NCI-H1930 (cell line): ENCODE measurements around the gene XKR7.

ENCODE experiments used
- DNase-seq, 2 experiments: peaks; one replicate each; lab custom pipeline; 2025; lab: John Stamatoyannopoulos, UW

Gene XKR7

DNA sequence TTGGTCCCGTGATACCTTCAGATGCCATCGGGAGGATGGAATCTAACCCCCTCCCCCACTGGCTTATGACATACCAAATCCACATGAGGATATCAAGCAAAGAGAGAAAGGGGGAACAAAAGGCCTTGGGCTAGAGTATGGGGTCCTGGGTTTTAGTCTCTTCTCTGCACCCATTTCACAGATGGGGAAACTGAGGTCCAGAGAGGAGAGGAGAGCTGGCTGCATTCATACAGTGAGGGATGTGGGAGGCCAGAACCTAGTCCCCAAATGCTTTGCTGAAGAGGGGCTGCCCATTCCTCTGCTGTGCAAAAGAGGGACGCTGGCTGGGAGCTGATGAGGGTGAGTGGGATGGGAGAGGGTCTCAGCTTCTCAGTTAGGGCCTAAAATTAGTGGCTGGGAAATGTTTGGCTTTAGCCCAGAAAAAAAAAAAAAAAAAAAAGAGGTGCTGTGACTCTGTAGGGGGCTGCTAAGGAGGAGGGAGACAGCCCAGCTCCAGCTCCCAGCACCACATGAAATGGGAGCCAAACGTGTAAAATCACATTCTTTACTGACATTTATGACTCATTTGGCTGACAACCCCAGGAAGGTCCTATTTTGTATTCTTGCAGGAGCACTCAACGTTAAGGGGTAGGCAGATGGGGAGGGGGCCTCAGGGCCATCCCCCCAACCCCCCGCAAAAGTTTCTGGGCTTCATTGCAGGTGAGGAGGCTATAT is 11.9 kb downstream of the XKR7 start:
- no peak for DNase-seq

DNA sequence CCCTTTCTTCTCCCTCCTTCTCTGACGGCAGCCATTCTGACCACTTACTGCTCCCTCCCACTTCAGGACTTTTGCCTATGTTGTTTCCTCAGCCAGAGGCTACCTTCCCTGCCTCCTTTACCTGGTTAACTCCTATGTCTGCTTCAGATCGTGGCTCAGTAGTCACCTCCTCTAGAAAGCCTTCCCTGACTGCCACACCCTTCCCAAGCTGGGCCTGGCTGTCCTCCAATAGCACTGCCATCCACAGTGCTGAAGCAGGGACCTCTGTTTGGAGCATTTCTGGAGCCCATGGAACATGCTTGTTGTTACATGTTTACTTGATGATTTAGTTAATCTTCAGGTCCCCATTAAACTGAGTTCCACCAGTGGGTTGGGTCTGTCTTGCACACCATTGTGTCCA is 13.8 kb downstream of the XKR7 start:
- no peak for DNase-seq

DNA sequence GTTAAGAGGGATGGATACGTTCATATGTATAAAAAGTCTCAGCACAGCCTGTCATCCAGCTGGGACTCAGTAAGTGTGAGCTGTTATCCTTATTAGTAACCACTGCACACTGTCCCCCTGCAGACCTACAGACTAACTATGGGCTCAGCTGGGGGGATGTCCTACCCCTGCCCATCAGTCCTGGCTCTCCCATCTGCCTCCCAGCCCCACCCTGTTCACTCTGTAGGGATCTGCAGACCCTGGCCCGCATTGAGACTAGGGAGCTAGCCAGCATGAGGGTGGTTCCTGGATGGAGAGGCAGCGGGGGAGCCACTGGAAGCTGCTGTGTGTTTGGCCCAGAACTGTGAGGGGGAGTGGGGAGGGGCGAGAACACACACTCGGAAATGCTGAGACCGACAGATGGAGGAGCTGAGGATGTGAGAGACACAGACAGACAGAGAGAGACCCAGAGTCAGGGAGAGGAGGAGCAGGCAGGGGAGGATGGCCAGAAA is 17.1 kb downstream of the XKR7 start:
- DNase-seq, result no peak

DNA sequence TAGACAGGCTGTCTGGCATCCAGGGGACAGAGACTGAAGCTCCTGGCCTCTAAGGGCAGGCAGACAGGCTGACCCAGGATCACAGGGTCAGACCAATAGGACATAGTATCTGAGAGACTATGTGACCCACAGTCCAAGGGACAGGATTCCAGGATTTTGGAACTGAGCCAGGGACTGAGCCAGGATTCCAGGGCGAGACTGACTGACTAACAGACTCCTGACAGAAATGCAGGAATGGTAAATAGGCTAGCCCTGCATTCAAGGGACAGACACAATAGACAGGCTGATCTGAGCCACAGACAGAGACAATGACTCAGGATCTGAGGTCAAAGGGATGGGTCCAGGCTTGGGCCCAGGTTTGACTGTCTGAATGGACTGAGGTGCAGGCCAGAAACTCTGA is 19.8 kb downstream of the XKR7 start:
- DNase-seq, result no peak

DNA sequence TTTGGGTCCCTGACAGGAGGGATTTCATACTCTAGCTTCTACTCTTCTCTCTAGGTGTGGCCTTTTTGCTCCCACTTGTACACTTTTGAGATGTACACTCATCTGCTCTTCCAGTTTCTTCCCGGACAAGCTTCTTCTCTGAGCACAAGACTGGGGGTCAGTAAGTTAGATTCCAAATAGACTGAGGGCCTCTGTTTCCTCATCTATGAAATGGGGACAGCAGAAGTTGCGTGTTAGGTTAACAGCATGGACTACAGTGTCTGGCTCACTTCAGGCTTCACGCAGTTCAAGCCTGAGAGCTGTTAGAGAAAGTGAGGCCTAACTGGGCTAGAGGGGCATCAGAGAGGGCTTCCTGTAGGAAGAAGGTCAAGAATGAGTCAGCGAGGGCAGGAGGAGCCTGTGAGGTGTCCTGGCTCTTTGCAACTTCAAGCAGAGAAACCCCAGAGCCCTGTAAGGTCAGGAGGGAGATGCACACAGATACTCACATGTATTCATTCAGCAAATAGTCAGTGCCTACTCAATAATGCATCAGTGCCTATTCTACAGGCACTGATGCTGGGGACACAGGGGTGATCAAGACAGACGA is 20.6 kb downstream of the XKR7 start:
- no peak for DNase-seq

DNA sequence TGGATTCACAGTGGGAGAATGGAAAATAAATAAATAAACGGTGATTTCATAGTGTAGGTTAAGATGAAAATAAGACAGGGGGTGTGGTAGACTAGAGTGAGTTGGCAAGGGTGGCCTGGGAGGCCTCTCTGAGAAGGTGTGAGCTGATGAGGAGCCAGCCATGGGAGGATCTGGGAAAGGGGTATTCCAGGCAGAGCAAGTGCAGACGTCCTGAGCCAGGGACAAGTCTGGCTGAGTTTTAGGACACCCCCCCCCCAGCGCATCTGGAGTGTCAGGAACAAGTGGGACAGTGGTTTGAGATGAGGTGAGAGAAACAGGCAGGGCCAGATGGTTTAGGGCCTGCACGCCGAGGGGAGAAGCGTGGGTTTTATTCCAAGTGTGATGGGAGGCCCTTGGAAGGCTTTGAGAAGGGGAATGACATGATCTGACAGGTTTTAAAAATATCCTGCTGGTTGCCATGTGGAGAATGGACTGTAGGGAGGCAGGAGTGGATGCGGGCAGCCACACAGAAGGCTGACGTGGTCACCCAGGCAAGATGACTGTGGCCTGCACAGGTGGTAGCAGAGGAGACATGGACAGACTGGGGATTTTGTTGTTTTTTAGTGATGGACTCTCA is 21.2 kb downstream of the XKR7 start:
- DNase-seq, result no peak

DNA sequence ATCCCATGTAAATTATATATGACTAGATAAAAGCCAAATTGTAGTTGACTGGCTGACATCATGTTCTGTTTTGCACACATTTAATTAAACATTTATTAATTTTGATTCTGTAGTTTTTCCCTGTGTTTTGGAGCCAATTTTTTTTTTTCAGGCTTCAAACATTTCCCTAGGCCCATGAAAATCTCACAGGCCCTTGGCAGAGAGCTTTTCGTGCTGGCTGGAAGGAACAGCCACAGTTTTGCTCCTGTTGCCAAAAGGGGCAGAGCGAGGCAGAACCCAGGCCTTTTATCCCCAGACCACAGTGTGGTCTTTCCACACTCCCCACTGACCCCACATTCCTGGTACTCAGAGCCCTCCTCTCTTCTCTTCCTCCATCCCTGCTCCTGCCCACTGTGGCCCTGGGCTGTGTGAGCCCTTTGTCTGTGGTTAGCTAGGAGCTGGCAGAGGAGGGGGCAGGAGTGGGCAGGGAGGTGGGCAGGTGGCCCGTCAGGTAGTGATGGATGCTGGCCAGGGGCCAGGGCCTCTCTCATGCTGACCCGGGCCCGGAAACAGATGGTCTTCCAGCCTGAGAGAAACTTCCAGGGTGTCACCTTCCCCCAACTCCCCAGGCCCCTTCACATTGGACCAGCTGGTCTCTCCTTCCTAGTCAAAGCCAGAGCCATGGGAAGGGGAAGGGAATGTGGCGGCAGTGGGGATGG is 22.8 kb downstream of the XKR7 start:
- no peak for DNase-seq

DNA sequence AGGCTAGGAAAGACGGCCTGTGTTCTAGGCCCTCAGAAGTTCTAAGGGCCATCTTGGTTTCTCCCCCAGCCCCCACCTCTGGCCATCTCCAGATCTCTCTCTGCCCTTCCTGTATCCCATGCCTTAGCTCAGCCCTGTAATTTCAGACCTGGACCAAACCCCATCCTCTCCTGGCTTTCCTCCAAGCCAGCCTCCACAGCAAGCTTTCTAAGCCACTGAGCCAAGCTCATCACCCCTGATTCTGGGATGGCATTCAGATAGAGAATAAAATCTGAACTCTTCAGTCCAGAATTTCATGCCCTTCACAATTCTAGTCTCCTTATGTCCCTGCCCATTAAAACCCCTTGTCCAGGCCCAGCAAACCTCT is 23.4 kb downstream of the XKR7 start:
- DNase-seq, result no peak

DNA sequence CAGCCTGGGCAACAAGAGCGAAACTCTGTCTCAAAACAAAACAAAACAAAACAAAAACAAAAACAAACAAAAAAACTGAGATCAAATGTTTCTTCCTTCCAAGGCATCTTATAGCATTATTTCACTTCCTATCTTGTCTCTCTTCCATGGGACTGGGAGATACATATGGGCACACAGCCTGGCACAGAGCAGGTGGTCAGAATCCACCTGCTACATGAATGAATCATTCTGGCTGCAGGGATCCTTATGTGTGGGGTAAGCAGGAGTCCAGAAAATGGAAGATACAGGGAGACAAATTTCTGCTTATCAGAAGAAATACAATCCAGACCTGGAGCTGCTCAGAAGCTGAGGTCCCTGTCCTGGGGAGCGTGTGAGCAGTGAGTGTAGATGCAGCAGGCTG is 24.1 kb downstream of the XKR7 start:
- no peak for DNase-seq

DNA sequence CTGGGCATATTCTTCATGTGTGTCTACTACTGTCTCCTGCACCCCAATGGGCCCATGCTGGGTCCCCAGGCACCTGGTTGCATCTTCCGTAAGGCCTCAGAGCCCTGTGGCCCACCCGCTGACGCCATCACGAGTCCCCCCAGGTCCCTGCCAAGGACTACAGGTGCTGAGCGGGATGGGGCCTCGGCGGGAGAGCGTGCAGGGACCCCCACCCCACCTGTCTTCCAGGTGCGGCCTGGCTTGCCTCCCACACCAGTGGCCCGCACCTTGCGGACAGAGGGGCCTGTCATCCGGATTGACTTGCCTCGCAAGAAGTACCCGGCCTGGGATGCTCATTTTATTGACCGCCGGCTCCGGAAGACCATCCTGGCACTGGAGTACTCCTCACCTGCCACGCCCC is 29.0 kb downstream of the XKR7 start:
- no peak for DNase-seq

DNA sequence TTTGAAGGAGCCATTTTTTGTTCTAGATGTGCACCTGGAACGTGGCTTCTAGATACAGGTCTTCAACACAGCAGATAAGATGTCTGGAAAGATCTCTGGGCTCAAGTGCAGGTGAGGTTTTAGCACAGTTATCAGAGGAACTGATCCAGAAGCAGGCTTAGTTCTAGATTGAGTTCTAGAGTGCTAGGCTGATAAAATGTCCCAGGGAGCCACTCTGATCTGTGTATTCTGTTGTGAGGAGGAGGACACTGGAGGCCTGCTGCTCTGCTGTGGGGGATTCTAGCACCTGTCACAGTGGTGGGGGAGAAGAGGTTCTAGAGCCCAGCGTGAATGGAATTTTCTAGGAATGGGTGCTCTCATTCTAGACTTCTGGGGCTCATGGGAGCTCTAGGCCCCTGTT is 30.3 kb downstream of the XKR7 start:
- no peak for DNase-seq

DNA sequence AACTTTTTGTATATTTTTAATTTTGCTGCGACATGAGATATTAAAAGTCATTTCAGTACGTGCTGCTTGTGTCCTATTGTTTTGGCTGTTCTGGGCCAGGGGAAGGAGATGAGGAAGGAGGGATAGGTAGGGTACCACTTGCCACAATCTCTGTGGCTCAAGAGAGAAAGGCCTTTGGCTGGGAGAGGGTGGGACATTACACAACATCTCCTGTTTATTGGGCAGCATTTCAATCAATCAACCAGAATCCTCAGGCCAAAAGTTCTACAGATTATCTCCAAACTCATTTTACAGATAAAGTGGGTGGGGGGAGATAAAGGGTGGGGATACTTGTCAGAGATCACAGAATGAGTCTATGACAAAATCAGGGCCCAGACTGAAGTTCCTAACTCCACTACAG is 35.4 kb downstream of the XKR7 start:
- DNase-seq, result no peak

DNA sequence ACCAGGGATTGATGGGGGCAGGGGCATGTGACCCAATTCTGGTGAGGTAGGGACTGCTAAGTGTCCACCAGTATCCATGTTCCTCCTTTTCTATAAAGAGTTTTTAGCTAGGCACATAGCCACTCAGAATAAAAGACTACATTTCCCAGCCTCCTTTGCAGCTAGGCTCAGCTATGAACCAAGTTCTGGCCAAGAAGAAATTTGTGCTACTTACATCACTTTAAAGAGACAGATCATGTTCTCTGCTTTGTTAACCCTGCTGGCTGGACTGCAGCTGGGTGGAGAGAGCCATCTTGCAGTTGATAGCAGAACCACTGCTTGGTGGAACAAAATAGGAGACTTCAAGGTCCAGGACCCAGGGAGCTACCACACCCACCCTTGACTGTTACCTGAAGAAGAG is 37.0 kb downstream of the XKR7 start:
- no peak for DNase-seq

DNA sequence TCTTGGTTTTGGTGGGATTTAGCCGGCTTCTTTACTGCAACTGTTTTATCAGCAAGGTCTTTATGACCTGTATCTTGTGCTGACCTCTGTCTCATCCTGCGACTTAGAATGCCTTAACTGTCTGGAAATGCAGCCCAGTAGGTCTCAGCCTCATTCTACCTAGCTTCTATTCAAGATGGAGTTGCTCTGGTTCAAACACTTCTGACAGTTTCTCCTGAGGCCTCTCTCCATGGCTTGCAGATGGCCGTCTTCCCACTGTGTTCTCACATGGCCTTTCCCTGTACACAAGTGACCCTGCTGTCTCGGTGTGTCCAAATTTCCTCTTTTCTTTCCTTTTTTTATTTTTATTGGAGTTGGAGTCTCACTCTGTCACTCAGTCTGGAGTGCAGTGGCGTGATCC is 38.1 kb downstream of the XKR7 start:
- DNase-seq, result no peak

DNA sequence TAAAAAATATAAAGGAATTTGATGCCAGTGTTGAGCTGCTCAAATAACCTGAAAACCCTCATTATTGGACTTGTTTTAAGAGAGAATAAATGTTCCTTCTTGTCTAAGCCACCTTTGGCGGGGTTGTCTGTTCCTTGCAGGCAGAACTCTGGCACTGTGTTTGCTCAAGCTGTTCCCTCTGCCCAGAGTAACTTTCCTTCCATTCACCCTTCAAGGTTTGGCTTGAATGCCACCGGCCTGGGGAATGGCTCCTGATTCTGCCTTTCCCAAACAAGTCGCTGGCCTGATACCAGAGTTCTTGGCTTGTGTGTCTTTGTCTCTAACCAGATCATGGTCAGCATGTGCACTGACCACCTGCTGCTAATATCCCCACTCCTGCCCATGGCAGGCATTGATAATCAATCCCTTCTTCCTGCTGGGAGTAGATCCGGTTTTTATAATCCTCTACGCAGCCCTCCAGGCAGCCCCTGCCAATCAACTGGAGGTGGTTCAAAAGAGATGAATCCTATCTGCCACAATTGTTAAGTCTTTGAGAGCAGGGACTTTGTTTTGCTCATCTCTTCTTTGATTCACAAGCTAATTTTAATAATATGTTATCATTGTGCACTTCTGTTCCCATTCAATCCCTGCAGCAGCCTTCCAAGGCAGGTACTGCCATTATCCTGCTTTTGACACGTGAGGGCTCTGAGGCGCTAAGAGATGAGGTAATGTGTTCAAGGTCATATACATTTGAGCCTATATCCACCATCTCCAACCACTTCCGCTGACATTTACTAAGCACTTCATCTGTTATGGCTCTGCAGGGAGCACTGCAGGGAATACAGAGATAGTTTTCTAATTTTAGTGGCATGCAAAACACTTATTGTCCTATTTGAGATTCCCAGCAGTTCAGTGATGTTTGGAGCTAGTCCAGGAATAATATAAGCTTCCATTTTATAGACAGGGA is 39.2 kb downstream of the XKR7 start:
- no peak for DNase-seq

DNA sequence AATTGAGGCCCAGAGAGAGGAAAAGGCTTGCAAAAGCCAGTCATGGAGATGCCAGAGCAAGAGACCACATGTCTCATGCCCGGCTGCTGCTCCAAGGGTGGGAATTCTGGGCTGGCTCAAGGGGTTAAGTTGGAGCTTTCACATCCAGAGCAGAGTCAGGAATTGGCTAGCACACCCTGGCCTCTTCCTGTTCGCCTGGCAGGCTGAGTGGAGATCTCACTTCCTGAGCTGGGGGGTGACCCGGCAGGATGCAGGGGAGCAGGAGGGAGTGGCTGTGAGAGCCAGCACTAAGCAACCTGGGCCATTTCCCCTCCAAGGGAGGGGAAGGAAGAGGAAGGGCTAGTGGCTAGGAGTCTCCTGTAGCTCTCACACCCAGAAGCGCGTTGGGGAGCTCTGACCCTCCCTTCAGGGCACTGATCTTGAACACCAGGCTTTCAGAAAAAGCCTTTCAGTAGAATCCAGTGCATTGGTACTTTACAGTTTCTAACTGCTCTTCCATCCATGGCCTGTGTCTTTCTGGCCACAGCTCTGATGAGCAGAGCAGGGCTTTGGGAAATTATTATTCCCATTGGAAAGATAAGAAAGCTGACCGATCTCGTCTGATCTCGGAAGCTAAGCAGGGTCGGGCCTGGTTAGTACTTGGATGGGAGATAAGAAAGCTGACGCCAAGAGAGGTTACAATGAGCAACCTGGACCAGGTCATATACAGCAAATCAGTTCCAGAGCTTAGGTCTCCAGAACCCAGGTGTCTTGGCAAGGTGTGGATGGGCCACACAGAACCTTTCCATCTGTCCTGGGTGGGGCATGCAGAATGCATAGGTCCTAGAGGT is 40.1 kb downstream of the XKR7 start:
- no peak for DNase-seq

DNA sequence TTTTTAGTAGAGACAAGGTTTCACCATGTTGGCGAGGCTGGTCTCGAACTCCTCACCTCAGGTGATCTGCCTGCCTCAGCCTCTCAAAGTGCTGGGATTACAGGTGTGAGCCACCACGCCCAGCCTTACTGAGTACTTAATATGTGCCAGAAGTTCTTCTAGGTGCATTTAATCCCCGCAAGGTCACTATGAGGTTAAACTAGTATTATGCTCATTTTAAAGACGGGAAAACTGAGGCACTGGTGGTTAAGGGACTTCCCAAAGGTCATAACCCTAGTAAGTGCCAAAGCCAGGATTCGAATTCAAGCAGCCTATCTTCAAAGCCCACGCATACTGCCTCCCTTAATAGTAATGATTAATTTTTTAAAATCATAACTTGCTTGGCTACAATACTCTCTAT is 41.6 kb downstream of the XKR7 start:
- DNase-seq, result no peak

DNA sequence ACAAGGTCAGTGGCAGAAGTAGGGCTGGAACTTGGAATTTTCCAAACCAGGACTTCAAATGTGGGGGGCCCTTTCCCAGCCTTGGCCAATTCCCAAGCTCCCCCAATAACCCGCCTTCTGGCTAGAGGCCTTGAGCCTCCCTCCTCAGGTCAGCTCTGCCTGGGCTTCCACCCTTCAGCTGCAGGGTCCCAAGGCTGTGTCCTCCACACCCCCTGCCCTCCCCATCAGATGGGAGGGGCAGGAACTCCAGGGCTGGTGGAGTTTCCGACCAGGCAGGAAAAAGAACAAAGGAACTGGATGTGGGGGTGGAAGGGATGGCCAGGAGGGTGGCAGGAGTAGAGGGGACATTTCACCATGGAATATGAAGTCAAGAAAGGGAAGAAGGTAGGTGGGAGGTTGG is 42.1 kb downstream of the XKR7 start, which contains the start of gene CCM2L:
TSS of gene CCM2L (plus strand) at position 338 of the 400 bp plus-strand sequence. CDS start at position 355, 17 bp downstream.
- DNase-seq, result no peak

DNA sequence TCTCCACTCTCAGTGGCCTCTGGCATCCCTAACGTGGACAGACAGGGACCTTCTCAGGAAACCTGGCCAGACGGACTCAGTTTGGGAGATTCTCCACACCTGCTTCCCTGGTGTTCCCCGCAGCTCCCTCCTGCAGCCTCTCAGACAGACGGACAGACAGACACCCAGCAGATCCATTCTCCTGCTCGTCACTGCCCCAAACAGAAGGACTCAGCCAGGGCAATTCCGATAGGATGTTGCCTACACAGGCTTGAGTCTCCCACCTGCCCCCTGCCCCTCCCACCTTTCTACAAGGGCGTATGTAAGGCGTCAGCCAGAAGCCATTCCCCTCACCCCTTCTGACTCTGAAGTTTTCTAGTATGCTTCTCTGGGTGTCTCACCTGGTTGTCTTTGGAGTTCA is 42.7 kb downstream of the XKR7 start:
- DNase-seq, result no peak

DNA sequence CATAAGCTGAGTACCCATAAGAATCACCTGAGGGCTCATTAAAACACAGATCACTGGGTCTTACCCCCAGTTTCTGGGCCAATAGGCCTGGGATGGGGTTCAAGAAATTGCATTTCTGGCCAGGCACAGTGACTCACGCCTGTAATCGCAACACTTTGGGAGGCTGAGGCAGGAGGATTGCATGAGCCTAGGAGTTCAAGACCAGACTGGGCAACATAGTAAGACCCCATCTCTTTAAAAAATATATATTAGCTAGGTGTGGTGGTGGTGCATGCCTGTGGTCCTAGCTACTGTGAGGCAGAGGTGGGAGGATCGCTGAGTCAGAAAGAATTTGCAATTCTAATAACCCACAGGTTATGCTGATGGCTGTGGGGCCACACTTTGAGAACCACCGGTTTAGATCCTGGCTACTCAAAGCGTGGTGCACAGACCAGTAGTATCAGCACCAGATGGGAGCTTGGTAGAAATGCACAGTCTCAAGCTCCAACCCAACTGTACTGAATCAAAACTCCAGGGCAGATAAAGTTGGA is 44.3 kb downstream of the XKR7 start:
- no peak for DNase-seq

DNA sequence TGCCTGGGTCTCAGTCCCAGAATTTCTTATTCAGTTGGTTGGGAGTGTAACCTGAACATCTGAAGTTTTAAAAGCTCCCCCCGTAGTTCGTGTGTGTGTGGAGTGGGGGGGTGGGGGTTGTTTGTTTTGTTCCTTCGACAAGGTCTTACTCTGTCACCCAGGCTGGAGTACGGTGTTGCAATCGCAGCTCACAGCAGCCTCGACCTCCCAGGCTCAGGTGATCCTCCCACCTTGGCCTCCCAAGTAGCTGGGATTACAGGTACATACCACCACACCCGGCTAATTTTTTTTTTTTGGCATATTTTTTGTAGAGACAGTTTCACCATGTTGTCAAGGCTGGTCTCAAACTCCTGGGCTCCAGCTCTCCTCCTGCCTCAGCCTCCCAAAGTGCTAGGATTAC is 45.4 kb downstream of the XKR7 start:
- no peak for DNase-seq
